Loucy (cell line): ENCODE results near the gene ARPIN.
"Not testable (repeated sequence)": the region's sequence is repeated elsewhere in the genome, so short reads cannot be mapped to it uniquely, and the experiment has no call there.

Source experiments
- H2AFZ ChIP-seq: fragments of 200-600 bp; sonication (generic); 2 replicates; pipeline ENCODE4 v1.6.0; 2016; ENCODE audit warnings: antibody characterized with exemption, mild to moderate bottlenecking, low read length, moderate library complexity
- H3F3A ChIP-seq: fragments of 200-600 bp; 2 replicates; pipeline ENCODE4 v1.6.0; 2016; ENCODE audit warnings: antibody characterized with exemption, low read depth, mild to moderate bottlenecking
- H3K27me3 ChIP-seq: fragments of 200-600 bp; sonication (generic); 2 replicates; pipeline ENCODE4 v1.6.1; 2014; ENCODE audit warnings: low read length, mild to moderate bottlenecking; ENCODE audit not compliant: insufficient read depth, poor library complexity, severe bottlenecking
- H3K36me3 ChIP-seq: fragments of 200-600 bp; sonication (generic); 2 replicates; pipeline ENCODE4 v1.6.1; 2016; ENCODE audit warnings: low read length; ENCODE audit not compliant: insufficient read depth
- H3K4me1 ChIP-seq: fragments of 200-600 bp; sonication (generic); 2 replicates; pipeline ENCODE4 v1.5.1; 2014; ENCODE audit warnings: low read length, mild to moderate bottlenecking; ENCODE audit not compliant: insufficient read depth, poor library complexity, severe bottlenecking
- H3K4me2 ChIP-seq: fragments of 200-600 bp; sonication (generic); 2 replicates; pipeline ENCODE4 v1.6.0; 2014; ENCODE audit warnings: antibody characterized with exemption, low read length, low read depth, mild to moderate bottlenecking; ENCODE audit not compliant: poor library complexity, severe bottlenecking
- H3K4me3 ChIP-seq: fragments of 200-600 bp; sonication (generic); 2 replicates; pipeline ENCODE4 v1.5.1; 2014; ENCODE audit warnings: low read length, mild to moderate bottlenecking, mixed read lengths; ENCODE audit not compliant: poor library complexity, severe bottlenecking
- H3K79me2 ChIP-seq: fragments of 200-600 bp; sonication (generic); 2 replicates; pipeline ENCODE4 v1.6.1; 2014; ENCODE audit warnings: low read length; ENCODE audit not compliant: insufficient read depth
- H3K9ac ChIP-seq: fragments of 200-600 bp; sonication (generic); 2 replicates; pipeline ENCODE4 v1.6.0; 2014; ENCODE audit warnings: mild to moderate bottlenecking, low read depth, low read length, moderate library complexity; ENCODE audit not compliant: poor library complexity, severe bottlenecking
- H3K9me2 ChIP-seq: fragments of 200-600 bp; sonication (generic); replicated peaks from 2 replicates; pipeline ENCODE4 v1.6.1; 2016; ENCODE audit warnings: low read depth, low read length, mixed read lengths
- H3K9me3 ChIP-seq: fragments of 200-600 bp; sonication (generic); 2 replicates; pipeline ENCODE4 v1.6.1; 2014; ENCODE audit warnings: mild to moderate bottlenecking, antibody characterized with exemption, low read length, low read depth; ENCODE audit not compliant: insufficient read depth
- H4K20me1 ChIP-seq: fragments of 200-600 bp; sonication (generic); 2 replicates; pipeline ENCODE4 v1.6.0; 2014; ENCODE audit warnings: antibody characterized with exemption, low read length, mild to moderate bottlenecking; ENCODE audit not compliant: insufficient read depth, poor library complexity, severe bottlenecking
- CTCF ChIP-seq: fragments of 200-600 bp; sonication (generic); conservative IDR thresholded peaks from 2 replicates; pipeline ENCODE4 v1.5.1; 2014; ENCODE audit warnings: mild to moderate bottlenecking, antibody characterized with exemption, low read length
- EZH2phosphoT487 ChIP-seq: fragments of 200-600 bp; IDR thresholded peaks from 2 replicates; pipeline ENCODE4 v1.6.1; 2018; ENCODE audit warnings: antibody characterized with exemption, mild to moderate bottlenecking, moderate library complexity, borderline replicate concordance

The ARPIN gene

GRCh38 chr15:89855948-89856347 is 56.8 kb downstream of the ARPIN start:
- H3K4me2 ChIP-seq, result no peak overlapping the region
- H3K79me2 ChIP-seq, result no peaks in the 10 kb centered on the region
- H3K9me2 ChIP-seq, result no peaks in the 10 kb centered on the region
- H3F3A ChIP-seq, result no peaks in the 10 kb centered on the region; the same call in 1 of the 2 replicates
- no peak overlapping the region for H3K9ac ChIP-seq
- no peaks in the 10 kb centered on the region for H3K9me3 ChIP-seq
- TF ChIP-seq CTCF (no peak), EZH2phosphoT487 (no peak)
- no peak overlapping the region for H3K4me3 ChIP-seq
- no peaks in the 10 kb centered on the region for H3K27me3 ChIP-seq
- H3K4me1 ChIP-seq, result peaks cover 2% of the 10 kb centered on the region
- H2AFZ ChIP-seq, result no peak overlapping the region
- peaks cover 11% of the 10 kb centered on the region; the same call in 1 of the 2 replicates for H3K36me3 ChIP-seq
- H4K20me1 ChIP-seq, result no peaks in the 10 kb centered on the region

GRCh38 chr15:89854863-89855262 is 57.9 kb downstream of the ARPIN start:
- H3K4me3 ChIP-seq, H3K4me1 ChIP-seq: not testable (repeated sequence)

GRCh38 chr15:89852342-89852995 is 60.3 kb downstream of the ARPIN start:
- Histone ChIP-seq H3K9ac (no peak overlapping the region), H3K79me2 (no peaks in the 10 kb centered on the region), H3K4me1 (no peaks in the 10 kb centered on the region), H3K4me2 (no peak overlapping the region), H2AFZ (no peak overlapping the region), H4K20me1 (no peaks in the 10 kb centered on the region), H3F3A (no peaks in the 10 kb centered on the region; the same call in 1 of the 2 replicates), H3K27me3 (no peaks in the 10 kb centered on the region), H3K36me3 (peaks cover 6% of the 10 kb centered on the region; the same call in 1 of the 2 replicates), H3K4me3 (no peak overlapping the region), H3K9me2 (no peaks in the 10 kb centered on the region), H3K9me3 (no peaks in the 10 kb centered on the region)
- TF ChIP-seq EZH2phosphoT487 (no peak), CTCF (no peak)

More at GRCh38 chr15:89854863-89855262, 57.9 kb downstream of the ARPIN start:
- H4K20me1 ChIP-seq, H2AFZ ChIP-seq, H3K79me2 ChIP-seq, H3K36me3 ChIP-seq, H3K9ac ChIP-seq, H3K27me3 ChIP-seq, H3K9me3 ChIP-seq, H3F3A ChIP-seq, H3K4me2 ChIP-seq, H3K9me2 ChIP-seq: not testable (repeated sequence)
